Naive B cell (primary cell): ENCODE data around the gene SLC9A8. TPM values are rescaled to one million over a fixed set of nuclear protein-coding genes. Genes with fewer than 3 reads are reported as not detected.

Source experiments
- polyA plus RNA-seq, 6 donors: library from polyadenylated mRNA; unstranded; fragments of 300-500 nt; fragmentation: Illumina TruSeq; gene quantifications; one replicate each; pipeline ENCODE4 v1.2.3, GENCODE V29; 2021; ENCODE audit warnings: low read depth in 6 of 6

The SLC9A8 gene
- polyA plus RNA-seq, 6 donors from 2014 or later: 6.4 to 14.2 (median 10.7) TPM

Other genes with a start within 250 kb of the SLC9A8 start
- gene PTGIS, start 244.7 kb upstream of the SLC9A8 start, polyA plus RNA-seq: not detected
- under 1 TPM in 5 of 6 donors, not detected in 1; 0.60 to 0.87 (median 0.71) TPM for gene B4GALT5, start 99.0 kb upstream of the SLC9A8 start, polyA plus RNA-seq
- gene SPATA2, start 102.7 kb downstream of the SLC9A8 start, polyA plus RNA-seq: 1 to 10 TPM; 4.0 to 8.5 (median 4.7) TPM
- gene RNF114, start 123.6 kb downstream of the SLC9A8 start, polyA plus RNA-seq: 100 to 1,000 TPM in 5 of 6 donors, 10 to 100 TPM in 1; 96.6 to 137 (median 122) TPM
- 1 to 10 TPM in 1 of 6 donors, under 1 TPM in 4, not detected in 1; 0.36 to 1.8 (median 0.73) TPM for gene SNAI1, start 170.2 kb downstream of the SLC9A8 start, polyA plus RNA-seq